ENCODE data around the gene AJAP1.
"Not testable (repeated sequence)": the region's sequence is repeated elsewhere in the genome, so short reads cannot be mapped to it uniquely, and the experiment has no call there.

The AJAP1 gene

DNA sequence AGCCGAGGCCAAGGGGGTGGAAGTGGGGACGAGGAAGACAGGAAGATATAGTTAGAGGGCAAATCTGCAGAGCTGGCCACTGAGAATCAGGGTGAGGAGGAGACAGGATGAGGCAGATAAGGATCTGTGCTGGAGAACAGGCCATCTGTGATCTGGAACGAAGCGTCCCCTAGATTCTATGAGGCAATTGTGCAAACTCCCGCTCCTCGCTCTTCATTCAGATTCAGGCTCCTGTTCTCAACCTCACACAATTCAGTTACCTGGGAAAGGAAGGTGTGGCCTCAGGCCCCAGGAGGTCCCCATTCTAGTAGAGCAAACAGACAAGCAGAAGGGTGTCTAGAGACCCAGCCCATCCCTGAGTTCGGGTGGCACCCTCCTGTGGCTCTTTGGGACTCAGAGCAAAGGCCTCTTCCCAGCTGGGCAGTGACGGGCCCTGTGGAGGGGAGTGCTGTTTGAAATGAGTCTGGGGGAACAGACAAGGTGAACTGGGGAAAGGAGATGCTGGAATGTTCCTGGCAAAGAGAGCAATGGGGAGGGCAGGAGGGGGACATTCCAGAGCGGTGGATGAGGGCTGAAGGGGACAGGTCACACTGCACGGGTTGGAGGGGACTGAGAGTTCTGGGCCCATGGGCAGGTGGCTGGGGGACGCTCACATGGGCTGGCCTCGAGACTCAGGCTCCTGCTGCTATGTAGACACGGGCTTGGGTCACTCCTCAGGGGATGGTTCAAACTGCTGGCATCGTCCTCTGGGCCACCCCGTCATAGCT is 39.9 kb upstream of the AJAP1 start:
- Histone ChIP-seq H3K4ac (ENCODE audit: low read depth, low read length) (no peak overlapping the region), H3K18ac (ENCODE audit: low read length) (no peak overlapping the region), H2AK5ac (ENCODE audit: low read length) (no peak overlapping the region), H2BK120ac (ENCODE audit: low read depth, low read length) (no peak overlapping the region), H2BK15ac (replicated peaks; ENCODE audit: low read depth) (no peak overlapping the region), H3K4me3 (ENCODE audit: low read length) (no peak overlapping the region), H3K27ac (ENCODE audit: low read depth, low read length) (no peak overlapping the region), H3K9ac (ENCODE audit: low read length) (no peak overlapping the region), H3K79me1 (ENCODE audit: low read length) (no peaks in the 10 kb centered on the region), H2BK5ac (ENCODE audit: low read length) (no peak overlapping the region), H3K56ac (ENCODE audit: low read length) (no peak overlapping the region), H3K4me1 (ENCODE audit: control insufficient read depth, low read depth, low read length) (no peaks in the 10 kb centered on the region), H3K27me3 (ENCODE audit: insufficient read depth, low read length, poor library complexity) (no peaks in the 10 kb centered on the region), H3K23ac (ENCODE audit: low read length) (peak overlapping the region; percentile 24), H4K5ac (ENCODE audit: low read length) (no peak overlapping the region), H3K4me2 (ENCODE audit: low read length) (no peak overlapping the region), H3K36me3 (ENCODE audit: control insufficient read depth, insufficient read depth, low read length) (no peaks in the 10 kb centered on the region), H4K8ac (ENCODE audit: low read depth, low read length) (no peak overlapping the region), H3K79me2 (ENCODE audit: control insufficient read depth, insufficient read depth, low read length) (no peaks in the 10 kb centered on the region)
- no peak for DNase-seq
- WGBS (ENCODE audit: extremely low coverage, insufficient coverage, low lambda C conversion rate), result no CpG with 5 or more reads among the region's 15 CpGs

DNA sequence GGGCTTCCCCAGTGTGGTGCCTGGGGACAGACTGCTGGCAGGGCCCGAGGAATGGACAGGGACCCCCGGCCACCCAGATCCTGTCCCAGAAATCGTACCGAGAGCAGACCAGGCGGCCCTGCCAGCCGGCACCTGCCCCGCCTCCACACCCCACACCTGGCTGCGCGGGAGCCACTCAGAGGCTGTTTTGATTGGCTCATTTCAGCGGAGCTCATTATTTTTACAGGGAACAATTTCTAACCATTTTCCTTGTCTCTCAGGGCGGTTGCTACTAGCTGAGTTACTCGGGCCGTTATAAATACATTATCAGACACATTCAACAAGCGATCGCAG is 39.3 kb upstream of the AJAP1 start:
- Histone ChIP-seq H2AK5ac (ENCODE audit: low read length) (no peak overlapping the region), H3K18ac (ENCODE audit: low read length) (no peak overlapping the region), H3K27me3 (ENCODE audit: insufficient read depth, low read length, poor library complexity) (no peaks in the 10 kb centered on the region), H3K56ac (ENCODE audit: low read length) (no peak overlapping the region), H2BK5ac (ENCODE audit: low read length) (no peak overlapping the region), H3K9ac (ENCODE audit: low read length) (no peak overlapping the region), H3K79me1 (ENCODE audit: low read length) (no peaks in the 10 kb centered on the region), H3K36me3 (ENCODE audit: control insufficient read depth, insufficient read depth, low read length) (no peaks in the 10 kb centered on the region), H2BK15ac (replicated peaks; ENCODE audit: low read depth) (no peak overlapping the region), H3K4me1 (ENCODE audit: control insufficient read depth, low read depth, low read length) (no peaks in the 10 kb centered on the region), H4K8ac (ENCODE audit: low read depth, low read length) (no peak overlapping the region), H3K23ac (ENCODE audit: low read length) (no peak overlapping the region), H3K4ac (ENCODE audit: low read depth, low read length) (no peak overlapping the region), H2BK120ac (ENCODE audit: low read depth, low read length) (no peak overlapping the region), H4K5ac (ENCODE audit: low read length) (no peak overlapping the region), H3K27ac (ENCODE audit: low read depth, low read length) (no peak overlapping the region), H3K4me3 (ENCODE audit: low read length) (no peak overlapping the region), H3K4me2 (ENCODE audit: low read length) (no peak overlapping the region), H3K79me2 (ENCODE audit: control insufficient read depth, insufficient read depth, low read length) (no peaks in the 10 kb centered on the region)
- no CpG with 5 or more reads among the region's 15 CpGs for WGBS (ENCODE audit: extremely low coverage, insufficient coverage, low lambda C conversion rate)
- no peak for DNase-seq

DNA sequence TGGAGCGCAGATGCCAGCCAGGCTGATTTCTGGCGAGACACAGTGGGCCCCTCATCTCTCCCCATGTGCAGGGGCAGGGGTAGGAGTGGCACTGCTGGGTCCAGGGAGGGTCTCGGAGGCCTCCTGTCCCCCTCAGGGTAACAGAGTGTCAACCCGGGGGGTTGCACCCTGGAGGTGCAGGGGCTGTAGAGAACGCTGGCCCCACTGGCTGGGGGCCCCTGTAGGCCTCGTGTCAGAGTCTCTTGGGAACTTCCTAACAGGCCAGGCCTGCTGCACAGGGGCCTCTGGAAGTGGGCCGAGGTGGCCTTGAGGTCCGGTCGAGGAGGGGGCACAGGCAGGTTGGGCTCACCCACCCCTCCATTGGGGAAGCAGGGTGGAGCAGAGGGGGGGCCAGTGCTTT is 38.9 kb upstream of the AJAP1 start:
- Histone ChIP-seq H3K56ac (ENCODE audit: low read length) (no peak overlapping the region), H3K4me3 (ENCODE audit: low read length) (no peak overlapping the region), H2BK5ac (ENCODE audit: low read length) (no peak overlapping the region), H2BK15ac (replicated peaks; ENCODE audit: low read depth) (no peak overlapping the region), H3K36me3 (ENCODE audit: control insufficient read depth, insufficient read depth, low read length) (no peaks in the 10 kb centered on the region), H2AK5ac (ENCODE audit: low read length) (no peak overlapping the region), H4K8ac (ENCODE audit: low read depth, low read length) (no peak overlapping the region), H3K79me2 (ENCODE audit: control insufficient read depth, insufficient read depth, low read length) (no peaks in the 10 kb centered on the region), H3K4me1 (ENCODE audit: control insufficient read depth, low read depth, low read length) (no peaks in the 10 kb centered on the region), H3K18ac (ENCODE audit: low read length) (no peak overlapping the region), H3K4me2 (ENCODE audit: low read length) (no peak overlapping the region), H3K79me1 (ENCODE audit: low read length) (no peaks in the 10 kb centered on the region), H3K23ac (ENCODE audit: low read length) (no peak overlapping the region), H3K27ac (ENCODE audit: low read depth, low read length) (no peak overlapping the region), H3K4ac (ENCODE audit: low read depth, low read length) (no peak overlapping the region), H2BK120ac (ENCODE audit: low read depth, low read length) (no peak overlapping the region), H4K5ac (ENCODE audit: low read length) (no peak overlapping the region), H3K9ac (ENCODE audit: low read length) (no peak overlapping the region), H3K27me3 (ENCODE audit: insufficient read depth, low read length, poor library complexity) (no peaks in the 10 kb centered on the region)
- no peak for DNase-seq
- WGBS (ENCODE audit: extremely low coverage, insufficient coverage, low lambda C conversion rate), result no CpG with 5 or more reads among the region's 9 CpGs

DNA sequence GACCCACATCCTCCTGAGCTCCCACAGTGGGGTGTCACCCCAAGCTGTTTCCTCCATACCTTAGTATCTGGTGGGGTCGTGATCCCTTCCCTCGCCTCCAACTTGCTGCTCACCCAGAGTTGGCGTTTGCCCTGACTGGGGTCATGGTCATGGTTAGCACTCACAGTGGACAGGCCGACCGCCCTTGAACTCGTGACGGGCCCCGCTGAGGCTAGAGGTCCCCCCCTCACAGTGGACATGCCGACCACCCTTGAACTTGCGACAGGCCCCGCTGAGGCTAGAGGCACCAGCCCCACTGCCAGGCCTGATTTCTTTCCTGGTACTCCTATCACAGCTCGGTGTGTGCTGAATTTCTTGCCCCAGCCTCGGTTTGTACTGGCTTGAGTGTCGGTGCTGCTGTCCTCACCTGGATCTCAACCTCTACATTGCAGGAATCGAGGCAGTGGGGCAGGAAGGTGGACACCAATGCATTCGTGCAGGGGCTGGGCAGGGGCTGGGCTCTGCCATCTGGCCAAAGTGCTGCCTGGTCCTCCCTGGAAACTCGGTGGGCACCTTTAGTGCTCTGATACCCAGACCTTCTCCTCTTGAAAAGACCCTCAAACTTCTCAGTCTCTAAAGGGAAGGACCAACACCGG is 37.5 kb upstream of the AJAP1 start:
- no peaks in the 10 kb centered on the region for H3K4me1 ChIP-seq (ENCODE audit: control insufficient read depth, low read depth, low read length)
- H2AK5ac ChIP-seq (ENCODE audit: low read length), result no peak overlapping the region
- H3K56ac ChIP-seq (ENCODE audit: low read length), result no peak overlapping the region
- H3K79me2 ChIP-seq (ENCODE audit: control insufficient read depth, insufficient read depth, low read length), result no peaks in the 10 kb centered on the region
- no peaks in the 10 kb centered on the region for H3K79me1 ChIP-seq (ENCODE audit: low read length)
- no peak overlapping the region for H3K9ac ChIP-seq (ENCODE audit: low read length)
- H4K5ac ChIP-seq (ENCODE audit: low read length), result no peak overlapping the region
- no peak overlapping the region for H3K4me2 ChIP-seq (ENCODE audit: low read length)
- no peaks in the 10 kb centered on the region for H3K36me3 ChIP-seq (ENCODE audit: control insufficient read depth, insufficient read depth, low read length)
- no peaks in the 10 kb centered on the region for H3K27me3 ChIP-seq (ENCODE audit: insufficient read depth, low read length, poor library complexity)
- no peak overlapping the region for H3K4me3 ChIP-seq (ENCODE audit: low read length)
- H4K8ac ChIP-seq (ENCODE audit: low read depth, low read length), result no peak overlapping the region
- H2BK15ac ChIP-seq (replicated peaks; ENCODE audit: low read depth), result no peak overlapping the region
- no CpG with 5 or more reads among the region's 18 CpGs for WGBS (ENCODE audit: extremely low coverage, insufficient coverage, low lambda C conversion rate)
- no peak overlapping the region for H3K23ac ChIP-seq (ENCODE audit: low read length)
- no peak overlapping the region for H3K27ac ChIP-seq (ENCODE audit: low read depth, low read length)
- DNase-seq, result no peak
- H3K4ac ChIP-seq (ENCODE audit: low read depth, low read length), result no peak overlapping the region
- no peak overlapping the region for H2BK120ac ChIP-seq (ENCODE audit: low read depth, low read length)
- no peak overlapping the region for H2BK5ac ChIP-seq (ENCODE audit: low read length)
- H3K18ac ChIP-seq (ENCODE audit: low read length), result no peak overlapping the region

- DNase-seq, result no peak
- Histone ChIP-seq H3K4me3 (ENCODE audit: low read length) (no peak overlapping the region), H3K27ac (ENCODE audit: low read depth, low read length) (no peak overlapping the region), H3K79me1 (ENCODE audit: low read length) (no peaks in the 10 kb centered on the region), H2BK120ac (ENCODE audit: low read depth, low read length) (no peak overlapping the region), H3K9ac (ENCODE audit: low read length) (no peak overlapping the region), H2AK5ac (ENCODE audit: low read length) (no peak overlapping the region), H3K4me1 (ENCODE audit: control insufficient read depth, low read depth, low read length) (no peaks in the 10 kb centered on the region), H3K56ac (ENCODE audit: low read length) (no peak overlapping the region), H4K5ac (ENCODE audit: low read length) (no peak overlapping the region), H3K4ac (ENCODE audit: low read depth, low read length) (no peak overlapping the region), H2BK15ac (replicated peaks; ENCODE audit: low read depth) (no peak overlapping the region), H3K36me3 (ENCODE audit: control insufficient read depth, insufficient read depth, low read length) (no peaks in the 10 kb centered on the region), H4K8ac (ENCODE audit: low read depth, low read length) (no peak overlapping the region), H2BK5ac (ENCODE audit: low read length) (no peak overlapping the region), H3K79me2 (ENCODE audit: control insufficient read depth, insufficient read depth, low read length) (no peaks in the 10 kb centered on the region), H3K18ac (ENCODE audit: low read length) (no peak overlapping the region), H3K27me3 (ENCODE audit: insufficient read depth, low read length, poor library complexity) (no peaks in the 10 kb centered on the region), H3K4me2 (ENCODE audit: low read length) (no peak overlapping the region), H3K23ac (ENCODE audit: low read length) (no peak overlapping the region)
- no CpG with 5 or more reads among the region's 6 CpGs for WGBS (ENCODE audit: extremely low coverage, insufficient coverage, low lambda C conversion rate)
Measured at GRCh38 chr1:4617506-4617905, 36.9 kb upstream of the AJAP1 start.

DNA sequence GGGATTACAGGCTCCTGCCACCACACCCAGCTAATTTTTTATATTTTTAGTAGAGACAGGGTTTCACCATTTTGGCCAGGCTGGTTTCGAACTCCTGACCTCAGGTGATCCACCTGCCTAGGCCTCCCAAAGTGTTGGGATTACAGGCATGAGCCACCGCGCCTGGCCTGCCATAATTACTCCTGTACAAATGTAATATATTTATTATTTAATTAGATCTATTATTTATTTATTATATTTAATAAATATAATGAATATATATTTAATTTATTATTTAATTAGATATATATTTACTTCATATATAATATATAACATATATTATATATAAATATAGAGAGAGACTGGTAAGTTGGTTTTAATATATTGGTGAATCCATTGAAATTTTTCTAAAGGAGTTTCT is 35.6 kb upstream of the AJAP1 start:
- not testable (repeated sequence) for H3K36me3 ChIP-seq (ENCODE audit: control insufficient read depth, insufficient read depth, low read length); H3K27me3 ChIP-seq (ENCODE audit: insufficient read depth, low read length, poor library complexity); H3K79me1 ChIP-seq (ENCODE audit: low read length); H3K27ac ChIP-seq (ENCODE audit: low read depth, low read length); H2AK5ac ChIP-seq (ENCODE audit: low read length); DNase-seq; H4K5ac ChIP-seq (ENCODE audit: low read length); H3K4me2 ChIP-seq (ENCODE audit: low read length); H2BK120ac ChIP-seq (ENCODE audit: low read depth, low read length); H3K18ac ChIP-seq (ENCODE audit: low read length); H3K56ac ChIP-seq (ENCODE audit: low read length); H3K9ac ChIP-seq (ENCODE audit: low read length); H3K4ac ChIP-seq (ENCODE audit: low read depth, low read length); H2BK5ac ChIP-seq (ENCODE audit: low read length); H2BK15ac ChIP-seq (replicated peaks; ENCODE audit: low read depth); H4K8ac ChIP-seq (ENCODE audit: low read depth, low read length); H3K4me3 ChIP-seq (ENCODE audit: low read length); H3K4me1 ChIP-seq (ENCODE audit: control insufficient read depth, low read depth, low read length); H3K23ac ChIP-seq (ENCODE audit: low read length); H3K79me2 ChIP-seq (ENCODE audit: control insufficient read depth, insufficient read depth, low read length)
- WGBS (ENCODE audit: extremely low coverage, insufficient coverage, low lambda C conversion rate), result no CpG with 5 or more reads among the region's 3 CpGs
